Measurements from ENCODE around the gene SLF1. TPM values are rescaled to one million over a fixed set of nuclear protein-coding genes. Genes with fewer than 3 reads are reported as not detected.
A peak's percentile ranks its signal among the peaks of the same experiment; 100 is the strongest.

SLF1 gene
- total and polyA plus RNA-seq, 9 of the 15 experiments (the other 6 are each of a cell fraction or from before 2014, with no cell fraction given) = 9.8 to 31.1 (median 16.3) TPM

DNA sequence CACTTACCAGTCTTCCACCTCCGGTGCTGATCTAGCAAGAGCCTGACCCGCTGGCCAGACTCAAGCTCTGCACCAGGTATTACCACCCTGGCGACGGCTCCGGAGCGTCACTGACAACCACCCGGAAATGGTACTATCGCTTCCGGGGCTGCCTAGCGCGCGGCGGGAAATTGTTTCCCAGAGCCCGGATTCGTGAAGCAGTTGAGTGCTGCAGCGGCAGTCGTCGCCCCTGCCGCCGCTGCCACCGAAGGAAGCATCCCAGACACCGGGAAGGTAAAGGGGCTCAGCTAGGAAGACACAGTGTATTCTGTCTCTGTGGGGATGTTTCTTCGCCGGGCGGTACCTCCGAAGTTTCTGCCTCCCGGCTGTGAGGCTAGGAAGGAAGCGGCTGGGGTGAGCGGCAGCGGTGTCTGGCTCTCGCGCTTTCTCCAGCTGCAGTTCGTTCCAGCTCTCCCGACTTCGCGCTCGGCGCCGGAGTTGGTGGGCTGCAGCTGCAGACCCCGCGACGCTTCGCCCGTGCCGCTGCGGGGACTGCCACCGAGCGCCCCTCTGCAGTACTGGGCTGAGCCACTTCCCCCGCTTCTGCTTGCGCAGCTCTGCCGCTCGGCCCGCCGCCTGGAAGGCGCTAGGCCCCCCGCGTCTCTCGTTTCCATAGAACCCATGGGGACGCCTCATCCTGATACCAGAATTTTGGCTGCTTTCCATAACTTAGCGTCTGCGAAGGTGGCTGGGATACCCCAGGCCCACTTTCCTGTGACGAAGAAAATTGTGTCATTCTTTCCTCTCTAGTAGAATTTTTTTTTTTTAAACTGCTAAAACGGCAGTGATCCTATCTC, at the start of gene SLF1, which contains the start of gene KIAA0825 (continued):
- TF ChIP-seq ZNF780A (CRISPR knock-in tag; IDR thresholded peaks at IDR 0.05) (no peak), SNIP1 (IDR thresholded peaks at IDR 0.05; ENCODE audit: low read depth) (no peak), RHOXF2B (CRISPR knock-in tag; conservative IDR thresholded peaks at IDR 0.05) (no peak), WHSC1 (IDR thresholded peaks at IDR 0.05; ENCODE audit: low read length) (no peak), OTX1 (CRISPR knock-in tag; IDR thresholded peaks at IDR 0.05) (no peak), ZBTB40 (IDR thresholded peaks at IDR 0.05) (peak; percentile 99), ZBTB40 (CRISPR knock-in tag; IDR thresholded peaks at IDR 0.05) (no peak), GATAD2A (IDR thresholded peaks at IDR 0.05) (no peak), NFRKB (IDR thresholded peaks at IDR 0.05; ENCODE audit: low read depth) (no peak), ELF2 (CRISPR knock-in tag; IDR thresholded peaks at IDR 0.05) (peak; percentile 68; the same call in 1 of the 2 replicates), ZNF584 (CRISPR knock-in tag; IDR thresholded peaks at IDR 0.05; ENCODE audit: low read depth) (no peak), CHD4 (IDR thresholded peaks at IDR 0.05; ENCODE audit: insufficient read depth, insufficient replicate concordance, low read depth, low read length, poor library complexity, severe bottlenecking) (no peak), LCOR (CRISPR knock-in tag; IDR thresholded peaks at IDR 0.05) (no peak), ZBTB34 (CRISPR knock-in tag; IDR thresholded peaks at IDR 0.05) (no peak)
- TF ChIP-seq, protein P1, sequence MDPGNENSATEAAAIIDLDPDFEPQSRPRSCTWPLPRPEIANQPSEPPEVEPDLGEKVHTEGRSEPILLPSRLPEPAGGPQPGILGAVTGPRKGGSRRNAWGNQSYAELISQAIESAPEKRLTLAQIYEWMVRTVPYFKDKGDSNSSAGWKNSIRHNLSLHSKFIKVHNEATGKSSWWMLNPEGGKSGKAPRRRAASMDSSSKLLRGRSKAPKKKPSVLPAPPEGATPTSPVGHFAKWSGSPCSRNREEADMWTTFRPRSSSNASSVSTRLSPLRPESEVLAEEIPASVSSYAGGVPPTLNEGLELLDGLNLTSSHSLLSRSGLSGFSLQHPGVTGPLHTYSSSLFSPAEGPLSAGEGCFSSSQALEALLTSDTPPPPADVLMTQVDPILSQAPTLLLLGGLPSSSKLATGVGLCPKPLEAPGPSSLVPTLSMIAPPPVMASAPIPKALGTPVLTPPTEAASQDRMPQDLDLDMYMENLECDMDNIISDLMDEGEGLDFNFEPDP (CRISPR knock-in tag; IDR thresholded peaks at IDR 0.05) = no peak
- TF ChIP-seq, protein P2, sequence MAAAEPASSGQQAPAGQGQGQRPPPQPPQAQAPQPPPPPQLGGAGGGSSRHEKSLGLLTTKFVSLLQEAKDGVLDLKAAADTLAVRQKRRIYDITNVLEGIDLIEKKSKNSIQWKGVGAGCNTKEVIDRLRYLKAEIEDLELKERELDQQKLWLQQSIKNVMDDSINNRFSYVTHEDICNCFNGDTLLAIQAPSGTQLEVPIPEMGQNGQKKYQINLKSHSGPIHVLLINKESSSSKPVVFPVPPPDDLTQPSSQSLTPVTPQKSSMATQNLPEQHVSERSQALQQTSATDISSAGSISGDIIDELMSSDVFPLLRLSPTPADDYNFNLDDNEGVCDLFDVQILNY (CRISPR knock-in tag; IDR thresholded peaks at IDR 0.05) = no peak

Data from K562 (cell line).